WTC11 (cell line): Measurements from ENCODE around the gene MEA1. TPM values are rescaled to one million over a fixed set of nuclear protein-coding genes. Genes with fewer than 3 reads are reported as not detected.

Experiments
- ATAC-seq: fragments of 200-7000 bp; cut with Tn5 transposase; 2 replicates; pipeline ENCODE4 v1.10.0; 2021; ENCODE audit warnings: mild to moderate bottlenecking, moderate library complexity
- CTCF ChIA-PET: fragments of 300-600 bp; sonication (Branson Sonifier 250); formaldehyde crosslinking; loops from one replicate; lab custom pipeline; 2021; ENCODE audit warnings: antibody characterized with exemption; lab: Charles Lee
- POLR2A ChIA-PET: fragments of 350-600 bp; sonication (Branson Sonifier 250); formaldehyde crosslinking; loops from one replicate; lab custom pipeline; 2021; ENCODE audit warnings: antibody characterized with exemption; lab: Charles Lee
- DNase-seq: peaks from one replicate; pipeline ENCODE4 v3.0.0; 2021; ENCODE audit warnings: low spot score
- H3K27ac Mint-ChIP-seq: 2 replicates; pipeline ENCODE4 v1.8.0; 2021; ENCODE audit warnings: mixed read lengths
- H3K27me3 Mint-ChIP-seq: 2 replicates; pipeline ENCODE4 v1.8.0; 2021; ENCODE audit warnings: low read depth, mild to moderate bottlenecking, moderate library complexity, mixed read lengths
- H3K36me3 Mint-ChIP-seq: 2 replicates; pipeline ENCODE4 v1.8.0; 2021; ENCODE audit warnings: mixed read lengths
- H3K4me1 Mint-ChIP-seq: 2 replicates; pipeline ENCODE4 v1.8.0; 2022; ENCODE audit warnings: mixed read lengths
- H3K4me3 Mint-ChIP-seq: 2 replicates; pipeline ENCODE4 v1.8.0; 2021; ENCODE audit warnings: mild to moderate bottlenecking, moderate library complexity, mixed read lengths
- H3K9me3 Mint-ChIP-seq: 2 replicates; pipeline ENCODE4 v1.8.0; 2021; ENCODE audit warnings: mixed read lengths
- E2F1 ChIP-seq: sonication (generic); formaldehyde crosslinking; IDR thresholded peaks from 2 replicates; pipeline ENCODE4 v1.8.0; 2022; ENCODE audit warnings: mild to moderate bottlenecking, missing genetic modification reagents
- E2F5 ChIP-seq: sonication (generic); formaldehyde crosslinking; IDR thresholded peaks from 2 replicates; pipeline ENCODE4 v1.8.1; 2022; ENCODE audit warnings: mild to moderate bottlenecking, moderate library complexity, missing genetic modification reagents
- ETV6 ChIP-seq: sonication (generic); formaldehyde crosslinking; IDR thresholded peaks from 2 replicates; pipeline ENCODE4 v1.8.1; 2022; ENCODE audit warnings: mild to moderate bottlenecking, missing genetic modification reagents
- FOXJ3 ChIP-seq: sonication (generic); formaldehyde crosslinking; IDR thresholded peaks from 2 replicates; pipeline ENCODE4 v1.9.0; 2021; ENCODE audit warnings: missing genetic modification reagents, mild to moderate bottlenecking, borderline replicate concordance
- FOXK1 ChIP-seq: sonication (generic); formaldehyde crosslinking; IDR thresholded peaks from 2 replicates; pipeline ENCODE4 v1.8.0; 2022; ENCODE audit warnings: mild to moderate bottlenecking, moderate library complexity, missing genetic modification reagents
- HMGA2 ChIP-seq: fragments of 250-450 bp; sonication (Bioruptor Pico); IDR thresholded peaks from 2 replicates; pipeline ENCODE4 v1.4.0; 2021; ENCODE audit warnings: mild to moderate bottlenecking, moderate library complexity
- NR1H2 ChIP-seq: sonication (generic); formaldehyde crosslinking; IDR thresholded peaks from 2 replicates; pipeline ENCODE4 v1.9.0; 2021; ENCODE audit warnings: mild to moderate bottlenecking, moderate library complexity, missing genetic modification reagents
- NR3C1 ChIP-seq: sonication (generic); formaldehyde crosslinking; conservative IDR thresholded peaks from 2 replicates; pipeline ENCODE4 v1.8.1; 2023; ENCODE audit warnings: low read depth, mild to moderate bottlenecking, missing genetic modification reagents
- PRRX2 ChIP-seq: fragments of 250-450 bp; sonication (Bioruptor Pico); IDR thresholded peaks from 2 replicates; pipeline ENCODE4 v1.8.0; 2021; ENCODE audit warnings: mild to moderate bottlenecking
- RORB ChIP-seq: fragments of 250-450 bp; sonication (Bioruptor Pico); IDR thresholded peaks from 2 replicates; pipeline ENCODE4 v1.9.0; 2021; ENCODE audit warnings: mild to moderate bottlenecking
- SP1 ChIP-seq: sonication (generic); formaldehyde crosslinking; conservative IDR thresholded peaks from 2 replicates; pipeline ENCODE4 v1.8.1; 2022; ENCODE audit warnings: missing genetic modification reagents
- TEAD1 ChIP-seq: sonication (generic); formaldehyde crosslinking; IDR thresholded peaks from 2 replicates; pipeline ENCODE4 v1.8.0; 2022; ENCODE audit warnings: mild to moderate bottlenecking, missing genetic modification reagents
- TEAD4 ChIP-seq: sonication (generic); formaldehyde crosslinking; IDR thresholded peaks from 2 replicates; pipeline ENCODE4 v1.8.0; 2022; ENCODE audit warnings: mild to moderate bottlenecking, missing genetic modification reagents
- USF2 ChIP-seq: sonication (generic); formaldehyde crosslinking; IDR thresholded peaks from 2 replicates; pipeline ENCODE4 v1.8.1; 2023; ENCODE audit warnings: mild to moderate bottlenecking, missing genetic modification reagents, moderate library complexity
- ZBTB43 ChIP-seq: sonication (generic); formaldehyde crosslinking; IDR thresholded peaks from 2 replicates; pipeline ENCODE4 v1.8.1; 2023; ENCODE audit warnings: mild to moderate bottlenecking, missing genetic modification reagents
- ZNF281 ChIP-seq: sonication (generic); formaldehyde crosslinking; IDR thresholded peaks from 2 replicates; pipeline ENCODE4 v1.8.0; 2023; ENCODE audit warnings: mild to moderate bottlenecking, missing genetic modification reagents
- ZNF532 ChIP-seq: fragments of 250-450 bp; sonication (Bioruptor Pico); IDR thresholded peaks from 2 replicates; pipeline ENCODE4 v1.9.0; 2021; ENCODE audit warnings: mild to moderate bottlenecking, borderline replicate concordance
- ZNF671 ChIP-seq: fragments of 250-450 bp; sonication (Bioruptor Pico); IDR thresholded peaks from 2 replicates; pipeline ENCODE4 v1.8.0; 2021; ENCODE audit warnings: mild to moderate bottlenecking
- ZSCAN18 ChIP-seq: fragments of 250-450 bp; sonication (Bioruptor Pico); IDR thresholded peaks from 2 replicates; pipeline ENCODE4 v2.1.2; 2022; ENCODE audit warnings: mild to moderate bottlenecking, moderate library complexity
- total RNA-seq: library from RNA; stranded (reverse); gene quantifications from 3 replicates; pipeline ENCODE4 v1.2.3, GENCODE V29; 2021

Gene MEA1
- total RNA-seq, 1 experiment from 2014 or later = 85.0 TPM

- TF ChIP-seq ZBTB43 = no peak
- no peak for TF ChIP-seq HMGA2 (CRISPR knock-in tag)
- no peak for TF ChIP-seq NR3C1 (CRISPR knock-in tag)
- no peak for TF ChIP-seq ZNF671 (CRISPR knock-in tag)
- no peak for TF ChIP-seq ZSCAN18 (CRISPR knock-in tag)
- no peak for TF ChIP-seq USF2 (CRISPR knock-in tag)
- no peak for TF ChIP-seq SP1 (CRISPR knock-in tag)
- TF ChIP-seq RORB = no peak
- no peak for TF ChIP-seq ZNF281 (CRISPR knock-in tag)
- TF ChIP-seq E2F1 (CRISPR knock-in tag) = no peak
- no peak for TF ChIP-seq NR1H2 (CRISPR knock-in tag)
- no peak for TF ChIP-seq E2F5
- TF ChIP-seq TEAD4 (CRISPR knock-in tag) = no peak
- TF ChIP-seq FOXJ3 = no peak
These were observed 50.4 kb downstream of the MEA1 start (continued) for GRCh38 chr6:42963179-42963854.

GRCh38 chr6:42962502-42963178 is 51.1 kb downstream of the MEA1 start:
- DNase-seq (no peak), ATAC-seq (no peak)
- no peaks in the 10 kb centered on the region for H3K9me3 Mint-ChIP-seq
- ChIA-PET CTCF (interaction anchor here (0.8 to 2.5 kb wide), 7 partner anchors 13 to 181 kb away, joined by 3 to 16 read pairs (median 6); partner anchors contain the start of genes CNPY3 and RRP36), POLR2A (interaction anchor here (1.7 kb wide), 1 partner anchor 33 kb away, joined by 5 read pairs; the partner anchor contains the start of gene CNPY3)
- peaks cover 36% of the 10 kb centered on the region for H3K27me3 Mint-ChIP-seq
- no peak overlapping the region for H3K27ac Mint-ChIP-seq
- no peaks in the 10 kb centered on the region for H3K36me3 Mint-ChIP-seq
- H3K4me3 Mint-ChIP-seq = no peak overlapping the region
- H3K4me1 Mint-ChIP-seq = peaks cover 11% of the 10 kb centered on the region; the same call in 1 of the 2 replicates
- no peak for TF ChIP-seq ZSCAN18 (CRISPR knock-in tag)
- no peak for TF ChIP-seq TEAD1
- TF ChIP-seq ZNF532 = no peak
- no peak for TF ChIP-seq PRRX2
- TF ChIP-seq E2F1 (CRISPR knock-in tag) = no peak
- TF ChIP-seq ETV6 (CRISPR knock-in tag) = no peak
- no peak for TF ChIP-seq FOXJ3
- no peak for TF ChIP-seq FOXK1 (CRISPR knock-in tag)
